ENCODE measurements around the gene LRRFIP1. TPM values are rescaled to one million over a fixed set of nuclear protein-coding genes. Genes with fewer than 3 reads are reported as not detected.

LRRFIP1 gene
- total and polyA plus RNA-seq, 2 of the 13 experiments (the other 11 are each of a cell fraction or from before 2014, with no cell fraction given) = 15.9 to 40.5 TPM

- TF ChIP-seq KLF9 (CRISPR knock-in tag; IDR thresholded peaks at IDR 0.05; ENCODE audit: low read depth) (no peak), TCF12 (IDR thresholded peaks at IDR 0.05) (no peak), TCF12 (CRISPR knock-in tag; IDR thresholded peaks at IDR 0.05) (no peak), FOXK1 (CRISPR knock-in tag; IDR thresholded peaks at IDR 0.05; ENCODE audit: borderline replicate concordance, low read depth) (no peak), ZBTB46 (CRISPR knock-in tag; IDR thresholded peaks at IDR 0.05; ENCODE audit: borderline replicate concordance) (no peak), ZNF556 (CRISPR knock-in tag; IDR thresholded peaks at IDR 0.05; ENCODE audit: borderline replicate concordance) (peak; percentile 36; the same call in 1 of the 2 replicates), ZNF564 (CRISPR knock-in tag; IDR thresholded peaks at IDR 0.05) (no peak), NR0B2 (CRISPR knock-in tag; IDR thresholded peaks at IDR 0.05) (no peak), POLR2AphosphoS5 (IDR thresholded peaks at IDR 0.05; ENCODE audit: low read depth, low read length) (no peak), TARDBP (CRISPR knock-in tag; IDR thresholded peaks at IDR 0.05) (no peak), ZNF101 (CRISPR knock-in tag; IDR thresholded peaks at IDR 0.05; ENCODE audit: borderline replicate concordance, low read depth) (no peak), E2F2 (CRISPR knock-in tag; IDR thresholded peaks at IDR 0.05; ENCODE audit: borderline replicate concordance) (no peak), ZNF788 (CRISPR knock-in tag; IDR thresholded peaks at IDR 0.05; ENCODE audit: borderline replicate concordance) (no peak), ZKSCAN5 (CRISPR knock-in tag; IDR thresholded peaks at IDR 0.05) (no peak), BRCA1 (CRISPR knock-in tag; IDR thresholded peaks at IDR 0.05) (no peak), SCMH1 (CRISPR knock-in tag; IDR thresholded peaks at IDR 0.05; ENCODE audit: borderline replicate concordance) (no peak), ZNF761 (CRISPR knock-in tag; conservative IDR thresholded peaks at IDR 0.05) (no peak), ZNF709 (CRISPR knock-in tag; IDR thresholded peaks at IDR 0.05) (no peak), KMT2B (CRISPR knock-in tag; IDR thresholded peaks at IDR 0.05) (no peak), REPIN1 (CRISPR knock-in tag; IDR thresholded peaks at IDR 0.05; ENCODE audit: borderline replicate concordance, low read depth) (no peak), ZNF530 (CRISPR knock-in tag; IDR thresholded peaks at IDR 0.05; ENCODE audit: low read depth) (no peak), FOSL2 (CRISPR knock-in tag; IDR thresholded peaks at IDR 0.05) (no peak), ZXDC (CRISPR knock-in tag; IDR thresholded peaks at IDR 0.05) (no peak)
These were observed 2.1 kb upstream of the LRRFIP1 start (continued) for GRCh38 chr2:237625216-237625705.

All from HepG2 (cell line).